D721Med (cell line): Measurements from ENCODE around the gene IGF2BP3.

Experiments
- DNase-seq: peaks from one replicate; pipeline ENCODE4 v3.0.0; 2011; ENCODE audit warnings: low spot score; ENCODE audit not compliant: insufficient read length
- FAIRE-seq: peaks from 2 replicates; lab custom pipeline; 2011; peaks lifted over from hg19 to GRCh38; lab: Jason Lieb, UNC
- TF ChIP-seq, protein P1 (sequence below): IDR thresholded peaks from 2 replicates; pipeline ENCODE4 v1.5.1; 2012; ENCODE audit warnings: mild to moderate bottlenecking, control low read depth; ENCODE audit not compliant: insufficient read depth; ENCODE audit errors: missing control alignments

Gene IGF2BP3

DNA sequence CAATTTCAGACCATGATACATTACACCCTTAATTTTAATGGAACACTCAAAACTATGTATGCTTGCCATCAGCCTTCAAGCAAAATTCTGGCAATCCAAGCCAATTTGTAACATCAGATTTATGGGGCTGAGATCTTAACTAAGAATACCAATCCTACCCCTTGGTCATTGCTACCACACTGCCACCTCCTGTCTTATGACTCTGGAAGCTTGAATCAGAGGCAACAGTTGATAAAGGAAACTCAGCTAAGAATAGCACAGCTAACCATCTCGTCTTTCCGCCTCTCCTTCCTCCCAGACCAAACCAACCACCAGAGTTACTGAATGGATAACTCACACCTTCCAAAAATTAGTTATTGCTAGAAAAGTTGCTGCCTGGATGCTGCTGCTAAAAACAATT, 7.4 kb downstream of the IGF2BP3 start:
- FAIRE-seq (no peak), DNase-seq (no peak)
- TF ChIP-seq, protein P1, sequence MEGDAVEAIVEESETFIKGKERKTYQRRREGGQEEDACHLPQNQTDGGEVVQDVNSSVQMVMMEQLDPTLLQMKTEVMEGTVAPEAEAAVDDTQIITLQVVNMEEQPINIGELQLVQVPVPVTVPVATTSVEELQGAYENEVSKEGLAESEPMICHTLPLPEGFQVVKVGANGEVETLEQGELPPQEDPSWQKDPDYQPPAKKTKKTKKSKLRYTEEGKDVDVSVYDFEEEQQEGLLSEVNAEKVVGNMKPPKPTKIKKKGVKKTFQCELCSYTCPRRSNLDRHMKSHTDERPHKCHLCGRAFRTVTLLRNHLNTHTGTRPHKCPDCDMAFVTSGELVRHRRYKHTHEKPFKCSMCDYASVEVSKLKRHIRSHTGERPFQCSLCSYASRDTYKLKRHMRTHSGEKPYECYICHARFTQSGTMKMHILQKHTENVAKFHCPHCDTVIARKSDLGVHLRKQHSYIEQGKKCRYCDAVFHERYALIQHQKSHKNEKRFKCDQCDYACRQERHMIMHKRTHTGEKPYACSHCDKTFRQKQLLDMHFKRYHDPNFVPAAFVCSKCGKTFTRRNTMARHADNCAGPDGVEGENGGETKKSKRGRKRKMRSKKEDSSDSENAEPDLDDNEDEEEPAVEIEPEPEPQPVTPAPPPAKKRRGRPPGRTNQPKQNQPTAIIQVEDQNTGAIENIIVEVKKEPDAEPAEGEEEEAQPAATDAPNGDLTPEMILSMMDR = peak; percentile 51

DNA sequence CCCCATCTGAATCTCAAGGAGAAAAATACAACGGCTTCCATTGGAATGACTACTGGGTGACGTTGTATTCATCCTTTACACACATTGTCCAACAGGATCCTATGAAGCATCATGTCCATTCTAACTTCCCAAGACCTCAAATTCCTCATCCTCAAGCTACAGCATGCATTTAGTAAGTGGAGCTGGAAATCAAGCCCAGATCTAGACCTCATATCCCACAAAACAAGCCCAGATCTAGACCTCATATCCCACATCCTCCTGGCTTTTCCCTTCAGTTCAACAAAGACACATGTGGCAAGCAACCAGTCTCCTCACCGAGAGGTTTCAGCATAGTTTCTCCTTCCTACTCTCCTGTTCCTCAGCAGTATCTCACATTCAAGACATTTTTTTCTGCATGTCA, 12.2 kb downstream of the IGF2BP3 start:
- DNase-seq (no peak), FAIRE-seq (no peak)
- TF ChIP-seq, protein P1 = no peak

DNA sequence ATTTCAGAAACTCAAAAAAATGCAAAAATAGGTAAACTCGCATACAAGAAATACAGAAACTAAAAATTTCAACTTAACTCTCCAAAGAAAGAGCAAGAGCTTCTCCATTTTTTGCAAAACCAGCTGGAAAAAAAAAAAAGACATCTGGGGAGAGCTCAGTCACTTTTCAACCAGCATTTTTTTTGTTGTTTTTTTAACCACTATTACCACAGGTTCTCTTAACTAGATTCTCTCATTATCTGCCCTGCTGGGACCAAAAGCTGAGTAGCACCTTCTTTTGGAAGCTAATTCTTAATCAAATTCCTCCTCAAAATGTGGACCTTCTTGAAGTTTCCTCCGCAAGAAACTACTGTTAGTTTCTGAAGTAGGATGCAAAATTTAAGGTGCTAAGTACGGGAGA, 14.2 kb downstream of the IGF2BP3 start:
- DNase-seq (no peak), FAIRE-seq (no peak)

DNA sequence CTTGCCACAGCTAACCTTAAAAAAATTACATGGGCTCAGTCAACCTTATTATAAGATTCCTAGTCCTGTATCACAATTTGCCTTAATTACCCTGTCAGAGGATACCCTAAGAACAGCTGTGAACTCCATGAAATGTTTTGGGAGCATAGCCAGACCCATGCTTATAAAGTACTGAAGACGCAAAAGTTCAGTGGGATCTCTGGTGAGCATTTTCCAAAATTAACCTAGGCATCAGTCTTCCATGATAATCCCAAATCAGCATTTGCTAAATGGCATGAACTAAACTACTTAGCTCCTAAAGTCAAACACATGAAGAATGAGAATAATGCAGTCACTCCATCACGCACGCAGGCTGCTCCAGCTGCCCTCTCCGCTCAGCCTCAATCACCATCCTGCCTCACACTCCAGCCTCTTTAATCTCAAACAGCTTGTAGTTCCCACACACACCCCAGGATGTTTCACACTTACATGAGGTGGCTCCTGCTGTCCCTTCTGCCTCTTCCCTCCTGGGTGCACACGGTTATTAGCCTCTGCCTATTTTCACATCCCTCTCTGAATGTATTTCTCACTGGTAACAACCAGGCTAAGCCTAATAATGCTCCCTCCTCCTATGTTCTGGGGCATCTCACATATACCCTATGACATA, 15.3 kb downstream of the IGF2BP3 start:
- TF ChIP-seq, protein P1 = no peak
- DNase-seq (no peak), FAIRE-seq (peak; percentile 16)

More for the DNA sequence above, 14.2 kb downstream of the IGF2BP3 start:
- TF ChIP-seq, protein P1 = no peak

DNA sequence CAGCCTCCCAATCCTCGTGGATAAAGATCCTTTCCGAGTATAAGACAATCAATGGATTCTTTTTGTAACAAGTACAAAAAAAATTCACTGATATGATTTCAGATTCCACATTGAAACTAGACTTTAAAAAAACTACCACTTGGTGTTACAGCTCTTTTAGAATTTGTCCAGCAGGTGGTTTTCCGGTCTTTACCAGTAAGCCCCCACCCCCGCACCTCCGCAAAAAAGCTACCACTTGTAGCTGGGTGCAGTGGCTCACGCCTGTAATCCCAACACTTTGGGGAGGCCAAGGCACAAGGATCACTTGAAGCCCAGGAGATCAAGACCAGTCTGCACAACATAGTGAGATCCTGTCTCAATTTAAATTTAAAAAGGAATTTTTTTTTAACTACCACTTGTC, 19.8 kb downstream of the IGF2BP3 start:
- DNase-seq (no peak), FAIRE-seq (no peak)
- TF ChIP-seq, protein P1 = no peak

DNA sequence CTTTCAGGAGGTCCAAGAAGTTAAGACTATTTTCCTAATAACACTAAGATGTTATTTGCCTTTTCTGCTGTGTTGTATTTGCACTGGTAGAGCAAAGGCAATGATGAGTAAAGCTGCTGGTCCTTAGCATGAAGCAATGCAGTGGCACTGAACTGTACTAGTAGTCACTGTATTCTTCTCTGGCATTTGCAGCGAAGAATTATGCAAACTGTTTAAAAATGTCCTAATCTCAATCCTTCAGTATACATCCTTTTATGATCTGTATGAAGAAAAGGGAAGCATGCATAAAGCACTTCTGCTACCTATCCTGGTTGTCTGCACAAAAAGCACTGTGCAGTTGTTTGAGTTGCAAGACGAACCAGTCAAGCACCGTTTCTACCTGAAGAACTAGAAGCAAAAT, 20.4 kb downstream of the IGF2BP3 start:
- DNase-seq (no peak), FAIRE-seq (no peak)
- TF ChIP-seq, protein P1 = no peak

DNA sequence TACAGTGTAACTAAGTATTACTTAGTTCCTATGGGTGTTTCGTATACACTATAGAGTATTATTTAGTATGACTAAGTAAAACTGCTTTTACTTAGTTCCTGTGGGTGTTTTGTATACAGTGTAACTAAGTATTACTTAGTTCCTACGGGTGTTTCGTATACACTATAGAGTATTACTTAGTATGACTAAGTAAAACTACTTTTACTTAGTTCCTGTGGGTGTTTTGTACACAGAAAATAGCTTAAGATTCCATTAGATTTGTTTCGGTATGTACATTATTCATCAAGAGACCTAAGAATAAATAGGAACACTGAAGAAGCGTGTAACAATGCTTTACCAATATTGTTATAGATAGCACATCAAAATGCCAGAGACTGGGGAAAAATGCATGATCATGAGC, 25.0 kb downstream of the IGF2BP3 start:
- no peak for DNase-seq
- TF ChIP-seq, protein P1 = no peak
- no peak for FAIRE-seq
